GM10266 (cell line): Measurements from ENCODE around the gene CAMK2B.

ENCODE experiments used
- DNase-seq: peaks from one replicate; pipeline ENCODE4 v3.0.0; 2012; ENCODE audit errors: extremely low spot score
- CTCF ChIP-seq: IDR thresholded peaks from 2 replicates; pipeline ENCODE4 v1.5.1; 2012; ENCODE audit warnings: mild to moderate bottlenecking, low read depth; ENCODE audit not compliant: control insufficient read depth, insufficient read depth; ENCODE audit errors: missing control alignments

The CAMK2B gene

GRCh38 chr7:44346063-44346462, 20.7 kb upstream of the CAMK2B start:
- DNase-seq: no peak

GRCh38 chr7:44341401-44341800, 16.0 kb upstream of the CAMK2B start:
- TF ChIP-seq CTCF: no peak

More at GRCh38 chr7:44346063-44346462, 20.7 kb upstream of the CAMK2B start:
- TF ChIP-seq CTCF: no peak

GRCh38 chr7:44338600-44338999, 13.2 kb upstream of the CAMK2B start:
- DNase-seq: no peak

More at GRCh38 chr7:44341401-44341800, 16.0 kb upstream of the CAMK2B start:
- DNase-seq: no peak

GRCh38 chr7:44336491-44336890, 11.1 kb upstream of the CAMK2B start:
- no peak for DNase-seq
- no peak for TF ChIP-seq CTCF

More at GRCh38 chr7:44338600-44338999, 13.2 kb upstream of the CAMK2B start:
- TF ChIP-seq CTCF: no peak

- no peak for DNase-seq
- TF ChIP-seq CTCF: no peak
These were observed 9.8 kb upstream of the CAMK2B start for GRCh38 chr7:44335184-44335583.

GRCh38 chr7:44334734-44335097, 9.3 kb upstream of the CAMK2B start:
- no peak for TF ChIP-seq CTCF
- DNase-seq: no peak

- no peak for TF ChIP-seq CTCF
- no peak for DNase-seq
These were observed 8.7 kb upstream of the CAMK2B start for GRCh38 chr7:44333911-44334733.
